Measurements from ENCODE around the gene NLRX1.

GRCh38 chr11:119229288-119229672, 60.8 kb downstream of the NLRX1 start:
- TF ChIP-seq, protein P1, sequence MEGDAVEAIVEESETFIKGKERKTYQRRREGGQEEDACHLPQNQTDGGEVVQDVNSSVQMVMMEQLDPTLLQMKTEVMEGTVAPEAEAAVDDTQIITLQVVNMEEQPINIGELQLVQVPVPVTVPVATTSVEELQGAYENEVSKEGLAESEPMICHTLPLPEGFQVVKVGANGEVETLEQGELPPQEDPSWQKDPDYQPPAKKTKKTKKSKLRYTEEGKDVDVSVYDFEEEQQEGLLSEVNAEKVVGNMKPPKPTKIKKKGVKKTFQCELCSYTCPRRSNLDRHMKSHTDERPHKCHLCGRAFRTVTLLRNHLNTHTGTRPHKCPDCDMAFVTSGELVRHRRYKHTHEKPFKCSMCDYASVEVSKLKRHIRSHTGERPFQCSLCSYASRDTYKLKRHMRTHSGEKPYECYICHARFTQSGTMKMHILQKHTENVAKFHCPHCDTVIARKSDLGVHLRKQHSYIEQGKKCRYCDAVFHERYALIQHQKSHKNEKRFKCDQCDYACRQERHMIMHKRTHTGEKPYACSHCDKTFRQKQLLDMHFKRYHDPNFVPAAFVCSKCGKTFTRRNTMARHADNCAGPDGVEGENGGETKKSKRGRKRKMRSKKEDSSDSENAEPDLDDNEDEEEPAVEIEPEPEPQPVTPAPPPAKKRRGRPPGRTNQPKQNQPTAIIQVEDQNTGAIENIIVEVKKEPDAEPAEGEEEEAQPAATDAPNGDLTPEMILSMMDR (conservative IDR thresholded peaks at IDR 0.05; ENCODE audit: low read length), result no peak
- TF ChIP-seq EZH2phosphoT487 (IDR thresholded peaks at IDR 0.05; ENCODE audit: borderline replicate concordance), result no peak
